Chondrocyte (in vitro differentiated cells): Measurements from ENCODE around the gene TBC1D14. TPM values are rescaled to one million over a fixed set of nuclear protein-coding genes. Genes with fewer than 3 reads are reported as not detected.

Experiments used
- DNase-seq: peaks from one replicate; pipeline ENCODE4 v3.0.0; 2021; ENCODE audit warnings: mixed read lengths, low spot score
- H3K27ac Mint-ChIP-seq: one replicate; pipeline ENCODE4 v1.8.0; 2021; ENCODE audit warnings: mild to moderate bottlenecking, moderate library complexity, mixed read lengths; ENCODE audit not compliant: unreplicated experiment
- H3K27me3 Mint-ChIP-seq: 2 replicates; pipeline ENCODE4 v1.8.0; 2021; ENCODE audit warnings: low read depth, mixed read lengths
- H3K36me3 Mint-ChIP-seq: 2 replicates; pipeline ENCODE4 v1.8.0; 2021; ENCODE audit warnings: low read depth, mixed read lengths
- H3K4me1 Mint-ChIP-seq: 2 replicates; pipeline ENCODE4 v1.8.0; 2021; ENCODE audit warnings: low read depth, mild to moderate bottlenecking, mixed read lengths
- H3K4me3 Mint-ChIP-seq: one replicate; pipeline ENCODE4 v1.8.0; 2021; ENCODE audit warnings: mild to moderate bottlenecking, moderate library complexity, mixed read lengths; ENCODE audit not compliant: unreplicated experiment
- H3K9me3 Mint-ChIP-seq: 2 replicates; pipeline ENCODE4 v1.8.0; 2021; ENCODE audit warnings: low read depth, mixed read lengths
- total RNA-seq: library from RNA; stranded (reverse); gene quantifications from 3 replicates; pipeline ENCODE4 v1.2.1, GENCODE V29; 2021
- TF ChIP-seq, protein P1 (sequence below): fragments of 200-600 bp; sonication (generic); IDR thresholded peaks from 2 replicates; pipeline ENCODE4 v1.5.0; 2021; ENCODE audit warnings: antibody characterized with exemption, mild to moderate bottlenecking, moderate library complexity

TBC1D14 gene
- total RNA-seq, 1 donor from 2014 or later: 25.2 TPM

DNA sequence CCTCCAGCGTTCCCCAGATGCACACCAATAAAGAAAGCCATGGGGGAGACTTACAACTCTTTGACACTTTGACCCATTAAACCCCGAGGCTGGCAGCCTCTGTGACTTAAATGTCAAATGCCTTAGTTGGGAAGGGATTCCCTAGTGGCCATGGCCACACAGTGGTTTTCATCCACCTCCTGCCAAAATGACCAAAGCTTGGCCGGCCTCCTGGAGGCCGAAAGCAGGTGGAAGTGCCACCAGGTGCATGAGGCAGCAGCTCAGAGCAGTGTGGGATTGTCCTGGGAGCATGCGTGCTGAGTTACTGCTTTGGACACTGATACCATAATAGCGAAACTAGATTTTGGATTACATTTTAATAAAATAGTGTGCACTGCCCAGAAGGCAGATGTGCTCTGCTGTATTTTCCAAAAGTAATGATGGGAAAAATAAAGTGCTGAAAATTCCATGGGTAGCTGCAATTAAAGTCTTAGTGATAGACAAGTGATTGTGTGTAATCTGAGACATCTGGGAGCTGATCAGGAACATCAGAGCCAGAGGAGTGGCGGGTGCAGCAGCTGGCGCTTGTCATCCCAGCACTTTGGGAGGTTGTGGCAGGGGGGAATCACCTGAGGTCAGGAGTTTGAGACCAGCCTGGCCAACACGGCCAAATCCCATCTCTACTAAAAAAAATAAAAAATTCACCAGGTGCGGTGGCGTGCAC is 93.7 kb downstream of the TBC1D14 start:
- no peak for DNase-seq
- Mint-ChIP-seq H3K27me3 (no peaks in the 10 kb centered on the region), H3K4me3 (no peak overlapping the region), H3K9me3 (no peaks in the 10 kb centered on the region), H3K27ac (no peak overlapping the region), H3K36me3 (peaks cover 31% of the 10 kb centered on the region), H3K4me1 (no peaks in the 10 kb centered on the region)
- TF ChIP-seq, protein P1, sequence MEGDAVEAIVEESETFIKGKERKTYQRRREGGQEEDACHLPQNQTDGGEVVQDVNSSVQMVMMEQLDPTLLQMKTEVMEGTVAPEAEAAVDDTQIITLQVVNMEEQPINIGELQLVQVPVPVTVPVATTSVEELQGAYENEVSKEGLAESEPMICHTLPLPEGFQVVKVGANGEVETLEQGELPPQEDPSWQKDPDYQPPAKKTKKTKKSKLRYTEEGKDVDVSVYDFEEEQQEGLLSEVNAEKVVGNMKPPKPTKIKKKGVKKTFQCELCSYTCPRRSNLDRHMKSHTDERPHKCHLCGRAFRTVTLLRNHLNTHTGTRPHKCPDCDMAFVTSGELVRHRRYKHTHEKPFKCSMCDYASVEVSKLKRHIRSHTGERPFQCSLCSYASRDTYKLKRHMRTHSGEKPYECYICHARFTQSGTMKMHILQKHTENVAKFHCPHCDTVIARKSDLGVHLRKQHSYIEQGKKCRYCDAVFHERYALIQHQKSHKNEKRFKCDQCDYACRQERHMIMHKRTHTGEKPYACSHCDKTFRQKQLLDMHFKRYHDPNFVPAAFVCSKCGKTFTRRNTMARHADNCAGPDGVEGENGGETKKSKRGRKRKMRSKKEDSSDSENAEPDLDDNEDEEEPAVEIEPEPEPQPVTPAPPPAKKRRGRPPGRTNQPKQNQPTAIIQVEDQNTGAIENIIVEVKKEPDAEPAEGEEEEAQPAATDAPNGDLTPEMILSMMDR: no peak

DNA sequence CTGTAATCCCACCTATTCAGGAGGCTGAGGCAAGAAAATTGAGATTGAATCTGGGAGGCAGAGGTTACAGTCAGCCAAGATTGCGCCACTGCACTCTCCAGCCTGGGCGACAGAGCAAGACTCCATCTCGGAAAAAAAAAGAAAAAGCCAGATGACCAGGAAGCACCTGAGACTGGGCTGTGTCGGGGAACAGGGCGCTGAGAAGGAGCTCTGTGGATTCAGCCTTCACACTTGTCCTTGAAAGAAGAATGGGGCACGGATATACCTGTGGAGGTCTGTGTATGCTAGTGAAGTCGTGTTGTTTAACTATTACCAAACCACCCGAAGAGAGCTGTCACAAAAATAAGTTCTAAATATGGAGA is 94.2 kb downstream of the TBC1D14 start:
- TF ChIP-seq, protein P1: no peak
- no peaks in the 10 kb centered on the region for H3K9me3 Mint-ChIP-seq

DNA sequence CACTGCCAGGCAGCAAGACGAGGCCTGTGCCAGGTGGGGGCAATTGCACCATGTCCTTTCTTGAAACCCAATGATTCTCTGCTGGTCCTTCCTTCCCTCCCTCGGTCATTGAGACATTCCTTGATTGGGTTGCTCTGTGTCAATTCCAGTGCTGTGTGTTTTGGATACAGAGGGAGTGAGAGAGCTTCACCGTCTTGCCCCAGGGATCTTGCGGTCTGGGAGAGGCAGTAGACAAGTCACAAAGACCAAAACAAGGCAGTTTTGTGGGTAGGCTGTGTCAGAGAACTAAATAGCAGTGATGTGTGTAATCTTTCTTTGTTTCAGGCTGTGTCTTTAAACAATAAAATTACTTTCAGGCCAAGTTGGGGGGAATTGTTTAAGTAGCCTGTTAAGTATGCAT is 94.7 kb downstream of the TBC1D14 start:
- no peak overlapping the region for H3K27ac Mint-ChIP-seq
- H3K4me3 Mint-ChIP-seq: no peak overlapping the region
- TF ChIP-seq, protein P1: no peak
- H3K4me1 Mint-ChIP-seq: no peaks in the 10 kb centered on the region
- H3K9me3 Mint-ChIP-seq: no peaks in the 10 kb centered on the region
- H3K27me3 Mint-ChIP-seq: no peaks in the 10 kb centered on the region
- H3K36me3 Mint-ChIP-seq: peaks cover 33% of the 10 kb centered on the region
- no peak for DNase-seq

More for the DNA sequence above, 94.2 kb downstream of the TBC1D14 start:
- no peak for DNase-seq
- no peaks in the 10 kb centered on the region for H3K4me1 Mint-ChIP-seq
- no peaks in the 10 kb centered on the region for H3K27me3 Mint-ChIP-seq
- peaks cover 34% of the 10 kb centered on the region for H3K36me3 Mint-ChIP-seq
- no peak overlapping the region for H3K4me3 Mint-ChIP-seq
- H3K27ac Mint-ChIP-seq: no peak overlapping the region

DNA sequence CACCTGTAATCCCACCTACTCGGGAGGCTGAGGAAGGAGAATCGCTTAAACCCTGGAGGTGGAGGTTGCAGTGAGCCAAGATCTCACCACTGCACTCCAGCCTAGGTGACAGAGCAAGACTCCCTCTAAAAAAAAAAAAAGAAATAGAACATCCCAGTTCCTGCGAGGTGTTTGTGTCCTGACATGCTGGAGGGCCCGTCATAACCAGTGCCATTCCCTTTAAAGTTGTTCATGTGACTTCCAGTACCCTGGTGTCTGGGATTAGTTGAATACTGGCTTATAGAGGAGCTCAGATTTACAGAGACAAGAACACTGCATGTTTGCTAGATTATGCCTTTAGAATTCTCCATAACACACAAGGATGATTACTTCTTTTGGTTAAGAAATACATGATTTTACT is 95.9 kb downstream of the TBC1D14 start:
- no peak overlapping the region for H3K4me3 Mint-ChIP-seq
- H3K9me3 Mint-ChIP-seq: no peaks in the 10 kb centered on the region
- no peak for DNase-seq
- no peaks in the 10 kb centered on the region for H3K27me3 Mint-ChIP-seq
- TF ChIP-seq, protein P1: no peak
- no peak overlapping the region for H3K27ac Mint-ChIP-seq
- H3K4me1 Mint-ChIP-seq: peaks cover 3% of the 10 kb centered on the region
- peaks cover 30% of the 10 kb centered on the region for H3K36me3 Mint-ChIP-seq

DNA sequence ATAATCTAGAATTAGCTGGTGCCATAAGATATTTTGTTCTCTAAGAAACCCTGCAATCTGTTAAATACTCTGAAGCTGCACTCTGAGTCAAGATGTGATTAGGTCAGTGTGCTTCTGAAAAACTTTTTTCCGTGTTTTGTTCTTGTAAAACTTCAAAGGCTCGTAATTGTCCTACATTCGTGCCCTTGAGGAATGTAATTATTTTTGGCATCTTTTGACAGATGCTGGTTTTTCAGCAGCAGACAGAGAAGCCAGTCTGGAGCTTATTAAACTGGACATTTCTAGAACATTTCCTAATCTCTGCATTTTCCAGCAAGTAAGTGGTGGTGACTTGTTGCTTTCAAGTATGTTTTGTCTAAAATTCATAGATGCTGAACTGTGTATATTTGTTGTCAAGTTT is 96.8 kb downstream of the TBC1D14 start:
- Mint-ChIP-seq H3K36me3 (peaks cover 25% of the 10 kb centered on the region), H3K27me3 (no peaks in the 10 kb centered on the region), H3K4me1 (peaks cover 3% of the 10 kb centered on the region), H3K9me3 (no peaks in the 10 kb centered on the region), H3K4me3 (no peak overlapping the region), H3K27ac (no peak overlapping the region)
- TF ChIP-seq, protein P1: no peak
- DNase-seq: no peak
